COR-L47 (cell line): ENCODE data around the gene DTX1.
A peak's percentile ranks its signal among the peaks of the same experiment; 100 is the strongest.

Source experiments
- DNase-seq: peaks from one replicate; lab custom pipeline; 2025; lab: John Stamatoyannopoulos, UW

DTX1 gene

DNA sequence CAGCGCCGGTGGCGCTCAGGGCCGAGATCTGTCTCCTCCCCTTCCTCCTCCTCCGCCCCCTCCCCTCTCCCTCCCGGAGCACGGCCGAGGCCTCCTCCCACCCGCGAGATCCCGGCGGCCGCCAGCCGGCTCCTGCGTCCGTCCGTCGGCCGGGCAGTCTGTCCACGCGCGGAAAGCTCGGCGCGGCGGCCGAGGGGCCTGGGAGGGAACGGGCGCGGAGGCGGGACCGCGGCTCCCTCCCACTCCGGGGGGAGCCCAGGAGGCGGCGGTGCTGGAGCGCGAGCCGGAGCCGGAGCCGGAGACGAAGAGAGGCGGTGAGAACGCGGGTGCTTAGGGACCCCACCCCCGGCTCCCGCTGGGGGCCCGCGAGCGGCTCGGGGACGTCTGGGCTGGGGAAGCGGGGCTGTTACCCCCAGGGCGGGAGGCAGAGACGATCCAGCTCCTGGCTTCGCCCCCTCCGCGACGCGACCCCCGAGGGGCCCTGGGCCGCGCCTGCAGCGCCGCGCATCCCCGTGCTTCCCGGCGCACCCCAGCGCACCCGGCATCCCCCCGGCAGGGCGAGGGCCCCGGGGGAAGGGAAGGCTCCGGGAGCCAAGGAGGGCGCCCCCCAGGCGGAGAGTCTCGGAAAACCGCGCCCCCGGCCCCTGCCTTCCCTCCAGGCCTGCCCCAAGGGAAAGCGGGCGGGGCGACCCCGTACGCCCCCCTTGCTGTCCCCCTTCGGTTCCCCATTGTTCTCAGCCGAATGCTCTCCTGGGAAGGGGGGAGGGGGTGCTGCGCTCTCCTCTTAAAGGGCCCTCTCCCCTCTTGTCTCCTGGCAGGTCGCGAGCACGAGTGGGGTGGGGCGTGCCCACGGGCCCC lies at the start of gene DTX1:
DTX1 (plus strand) TSS at position 100 of the 858 bp plus-strand sequence. CDS start 1,463 bp downstream, outside the sequence.
- no peak for DNase-seq

DNA sequence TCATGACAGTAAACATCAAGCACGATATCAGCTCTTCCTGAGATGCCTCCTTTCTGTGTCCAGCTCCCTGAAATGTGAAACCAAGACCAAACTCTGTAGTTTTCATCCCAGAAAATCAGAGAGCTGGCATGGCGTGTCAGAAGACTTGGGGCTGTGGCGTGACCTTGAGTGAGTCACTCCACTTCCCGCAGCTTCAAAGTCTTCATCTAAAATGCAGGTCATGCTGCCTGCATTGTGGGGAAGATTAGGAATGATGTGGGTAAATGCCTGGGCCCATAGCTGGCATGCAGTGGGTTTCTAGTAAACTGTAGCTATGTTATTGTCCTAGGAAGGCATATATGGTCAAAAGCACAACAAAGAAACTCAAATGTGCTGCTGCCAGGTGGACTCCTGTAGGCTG lies 49.4 kb upstream of the DTX1 start:
- DNase-seq: no peak

- no peak for DNase-seq
Measured at GRCh38 chr12:113010701-113011100, 45.8 kb upstream of the DTX1 start.

DNA sequence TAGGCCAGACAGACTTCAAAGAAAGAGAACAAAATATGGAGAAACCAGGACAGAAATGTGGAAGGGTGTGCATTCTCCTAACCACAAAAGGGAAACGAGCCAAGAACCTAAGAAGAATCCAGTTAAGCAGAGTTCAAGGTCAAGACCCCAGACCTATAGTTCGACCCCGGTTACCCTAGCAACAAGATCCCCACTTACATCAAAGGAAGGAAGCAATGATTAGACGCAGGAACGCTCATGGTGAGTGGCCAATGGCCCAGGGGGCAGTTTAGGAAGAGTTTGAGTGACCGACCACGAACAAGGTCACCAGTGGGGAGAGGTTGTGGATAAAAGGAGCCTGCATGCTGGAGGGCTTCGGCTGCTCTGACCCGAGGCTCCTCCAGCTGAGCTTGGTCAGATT lies 42.0 kb upstream of the DTX1 start:
- no peak for DNase-seq

GRCh38 chr12:113016796-113017195 lies 39.7 kb upstream of the DTX1 start:
- DNase-seq: no peak

GRCh38 chr12:113019025-113019424 lies 37.5 kb upstream of the DTX1 start:
- no peak for DNase-seq

DNA sequence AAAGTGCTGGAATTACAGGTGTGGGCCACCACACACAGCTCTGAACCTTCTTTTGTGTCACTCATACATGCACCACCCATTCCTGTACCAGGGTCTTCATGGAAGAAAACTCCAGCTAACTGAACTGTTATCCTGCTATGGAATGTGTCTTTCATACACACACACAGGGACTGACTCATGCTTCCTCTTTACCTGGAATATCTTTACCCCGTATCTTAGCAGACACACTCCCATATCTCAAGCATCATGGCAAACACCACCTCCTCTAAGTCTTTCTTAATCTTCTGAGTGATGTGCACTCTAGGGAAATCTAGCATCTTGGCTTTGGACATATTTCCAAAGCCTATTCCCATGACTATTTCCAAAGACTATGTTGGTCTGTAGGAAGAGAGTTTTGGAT lies 35.0 kb upstream of the DTX1 start:
- no peak for DNase-seq

DNA sequence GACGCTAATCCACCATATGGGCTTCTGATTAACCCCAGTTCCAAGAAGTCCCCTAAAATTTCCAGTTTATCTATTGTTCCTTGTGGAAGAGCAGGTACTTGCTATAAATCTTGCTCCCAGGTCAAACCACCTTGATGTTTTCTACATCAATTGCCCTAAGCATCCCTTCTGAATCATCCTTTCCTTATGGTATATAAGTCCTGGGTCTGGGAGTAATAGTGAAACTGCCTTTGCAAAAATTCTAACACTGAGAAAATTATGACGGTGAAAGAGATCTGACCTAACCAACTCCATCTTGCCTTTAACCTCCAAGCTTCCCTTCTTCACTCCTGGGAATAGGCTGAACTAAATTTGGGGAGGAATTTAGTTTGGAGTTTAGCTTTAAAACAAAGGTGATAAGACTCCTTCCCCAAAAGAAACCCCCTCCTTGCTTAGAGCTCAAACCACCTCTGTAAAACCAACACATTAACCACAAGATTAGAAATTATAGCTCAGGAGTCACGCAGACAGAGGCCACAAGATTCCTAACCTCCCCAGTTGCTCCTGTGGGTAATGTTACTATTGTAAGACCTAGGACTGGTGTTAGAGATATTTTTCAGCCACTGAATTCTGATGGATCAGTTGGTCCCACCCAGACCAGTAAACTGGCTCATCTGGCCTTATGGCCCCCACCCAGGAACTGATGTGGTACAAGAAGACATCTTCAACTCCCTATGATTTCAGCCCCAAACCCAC lies 33.8 kb upstream of the DTX1 start:
- no peak for DNase-seq

DNA sequence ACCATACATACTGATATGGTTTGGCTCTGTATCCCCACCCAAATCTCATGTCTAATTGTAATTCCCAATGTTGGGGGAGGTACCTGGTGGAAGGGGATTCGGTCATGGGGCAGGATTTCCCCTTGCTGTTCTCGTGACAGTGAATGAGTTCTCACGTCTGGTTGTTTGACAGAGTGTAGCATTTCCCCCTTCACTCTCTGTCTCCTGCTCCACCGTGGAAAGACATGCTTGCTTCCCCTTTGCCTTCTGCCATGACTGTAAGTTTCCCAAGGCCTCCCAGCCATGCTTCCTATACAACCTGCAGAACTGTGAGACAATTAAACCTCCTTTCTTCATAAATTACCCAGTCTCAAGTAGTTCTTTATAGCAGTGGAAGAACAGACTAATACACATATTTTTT lies 28.8 kb upstream of the DTX1 start:
- no peak for DNase-seq

GRCh38 chr12:113030875-113031525 lies 25.5 kb upstream of the DTX1 start:
- peak; percentile 41 for DNase-seq

- no peak for DNase-seq
Measured at GRCh38 chr12:113039911-113040445, 16.6 kb upstream of the DTX1 start.

GRCh38 chr12:113040722-113041171 lies 15.8 kb upstream of the DTX1 start:
- no peak for DNase-seq

DNA sequence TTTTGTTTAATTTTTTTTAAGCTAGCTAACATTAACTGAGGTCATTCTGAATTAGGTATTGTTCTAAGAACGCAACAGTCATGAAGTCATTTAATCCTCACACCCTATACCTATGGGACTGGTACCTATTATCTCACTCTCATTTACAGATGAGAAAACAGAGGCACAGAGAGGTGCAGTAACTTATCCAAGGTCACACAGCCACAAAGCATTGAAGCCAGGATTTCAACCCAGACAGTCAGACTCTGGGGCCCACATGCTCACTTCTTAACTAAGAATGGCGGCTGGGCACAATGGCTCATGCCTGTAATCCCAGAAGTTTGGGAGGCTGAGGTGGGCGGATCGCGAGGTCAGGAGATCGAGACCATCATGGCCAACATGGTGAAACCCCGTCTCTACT lies 15.0 kb upstream of the DTX1 start:
- no peak for DNase-seq

DNA sequence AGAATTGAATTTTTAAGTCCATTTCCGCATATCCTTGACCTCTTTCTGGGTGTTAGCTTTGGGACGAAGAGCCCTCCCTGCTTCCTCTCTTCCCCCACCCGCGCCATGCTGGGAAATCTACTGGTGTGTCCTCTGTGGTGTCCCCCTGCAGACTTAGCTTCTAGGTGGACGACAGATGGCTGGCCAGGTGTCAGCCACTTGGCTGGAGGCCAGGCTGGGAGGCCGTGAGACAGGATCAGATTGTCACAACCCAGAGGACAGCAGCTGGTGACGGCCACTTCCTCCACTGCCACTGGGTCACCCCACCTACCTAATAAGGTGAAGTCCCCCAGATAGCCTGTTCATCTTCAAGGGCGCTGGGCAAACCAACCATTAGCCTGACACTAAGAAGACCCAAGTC lies 13.3 kb upstream of the DTX1 start:
- no peak for DNase-seq

GRCh38 chr12:113044516-113044915 lies 12.0 kb upstream of the DTX1 start:
- DNase-seq: no peak

DNA sequence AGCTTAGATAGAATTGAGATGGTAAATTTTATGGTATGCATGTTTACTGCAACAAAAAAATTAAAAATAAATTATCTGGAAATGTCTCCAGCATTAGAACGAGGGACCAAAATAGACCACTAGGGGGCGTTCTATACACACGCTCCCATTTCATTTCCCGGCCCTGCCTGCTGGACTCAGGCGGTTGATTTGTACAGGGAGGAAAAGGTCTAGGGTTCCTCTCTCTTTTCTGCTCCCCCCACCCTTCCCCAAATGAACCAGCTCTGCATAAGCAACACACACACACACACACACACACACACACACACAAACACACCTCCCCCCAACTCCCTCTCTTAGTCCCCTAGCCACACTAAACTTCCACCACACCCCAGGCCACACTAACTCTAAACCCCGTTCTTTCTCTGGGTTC lies 7.8 kb upstream of the DTX1 start:
- peak; percentile 56 for DNase-seq

- no peak for DNase-seq
Measured at GRCh38 chr12:113049976-113050742, 6.4 kb upstream of the DTX1 start.

- no peak for DNase-seq
Measured at GRCh38 chr12:113050795-113051194, 5.7 kb upstream of the DTX1 start.

- no peak for DNase-seq
Measured at GRCh38 chr12:113051759-113052158, 4.8 kb upstream of the DTX1 start.

GRCh38 chr12:113052326-113052725 lies 4.2 kb upstream of the DTX1 start:
- no peak for DNase-seq

DNA sequence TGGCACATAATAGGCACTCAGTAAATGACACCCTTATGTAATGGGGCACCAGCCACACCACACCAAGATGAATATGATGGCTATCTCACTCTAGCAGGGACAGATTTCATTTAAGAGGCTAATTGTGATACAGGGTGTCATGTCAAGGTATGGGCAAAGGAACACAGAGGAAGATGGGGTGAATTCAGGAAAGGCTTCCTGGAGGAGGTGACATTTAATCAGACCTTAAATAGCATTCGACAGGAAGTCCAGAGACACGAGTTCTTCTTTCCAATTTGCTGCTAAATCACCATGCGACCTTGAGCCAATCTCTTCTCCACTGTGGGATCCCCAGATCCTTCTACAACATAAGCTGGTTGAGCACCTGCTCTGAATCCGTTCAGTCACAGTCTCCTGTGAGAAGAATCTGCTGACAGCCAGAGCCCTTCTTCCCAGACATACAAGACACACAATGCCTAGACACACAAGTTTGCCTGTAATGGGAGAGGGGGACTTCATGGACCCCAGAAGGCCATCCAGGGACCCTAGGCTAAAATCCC lies 1.5 kb upstream of the DTX1 start:
- no peak for DNase-seq
